Measurements from ENCODE around the gene PHACTR4. TPM values are rescaled to one million over a fixed set of nuclear protein-coding genes. Genes with fewer than 3 reads are reported as not detected.
"Not testable (repeated sequence)": the region's sequence is repeated elsewhere in the genome, so short reads cannot be mapped to it uniquely, and the experiment has no call there.

PHACTR4 gene
- total and polyA plus RNA-seq, 2 of the 8 experiments (the other 6 are each of a cell fraction or from before 2014, with no cell fraction given): 23.7 to 57.8 TPM

DNA sequence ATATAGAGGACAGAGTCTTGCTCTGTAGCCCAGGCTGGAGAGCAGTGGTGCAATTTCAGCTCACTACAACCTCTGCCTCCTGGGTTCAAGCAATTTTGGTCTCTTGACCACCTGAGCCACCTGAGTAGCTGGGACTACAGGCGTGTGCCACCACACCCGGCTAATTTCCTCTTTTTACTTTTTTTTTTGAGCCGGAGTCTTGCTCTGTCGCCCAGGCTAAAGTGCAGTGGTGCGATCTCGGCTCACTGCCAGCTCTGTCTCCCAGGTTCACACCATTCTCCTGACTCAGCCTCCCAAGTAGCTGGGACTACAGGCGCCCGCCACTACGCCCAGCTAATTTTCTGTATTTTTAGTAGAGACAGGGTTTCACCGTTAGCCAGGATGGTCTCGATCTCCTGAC lies 42.1 kb upstream of the PHACTR4 start:
- H2AK5ac ChIP-seq (ENCODE audit: low read depth, low read length); H2BK15ac ChIP-seq (ENCODE audit: low read length); H3K79me1 ChIP-seq (ENCODE audit: low read depth, low read length); H3K18ac ChIP-seq (ENCODE audit: extremely low read depth, low read length); H3K14ac ChIP-seq (ENCODE audit: insufficient read length); H3K56ac ChIP-seq (replicated peaks; ENCODE audit: insufficient read length, low read depth, low read length); H3K9me3 ChIP-seq (ENCODE audit: insufficient read depth in 2 of 2, low read depth in 1 of 2, low read length in 1 of 2); H3K23me2 ChIP-seq (ENCODE audit: low read depth, low read length); H2BK12ac ChIP-seq (ENCODE audit: low read depth, low read length); H2BK5ac ChIP-seq (ENCODE audit: low read depth, low read length); H2BK20ac ChIP-seq (ENCODE audit: low read length); H3K27ac ChIP-seq (ENCODE audit: low read depth, low read length); H3K4me2 ChIP-seq (ENCODE audit: insufficient read depth in 1 of 2, low read depth in 2 of 2, low read length in 2 of 2); H4K91ac ChIP-seq (replicated peaks; ENCODE audit: insufficient read length, low read length); H2AFZ ChIP-seq (ENCODE audit: low read length); H3K9ac ChIP-seq (replicated peaks in 1 of 4; ENCODE audit: extremely low read depth in 1 of 4, low read depth in 3 of 4, low read length in 3 of 4); H3K27me3 ChIP-seq (replicated peaks in 1 of 4; ENCODE audit: control insufficient read depth in 3 of 4, extremely low read depth in 1 of 4, insufficient read depth in 3 of 4, low read length in 3 of 4); H3K79me2 ChIP-seq (ENCODE audit: control insufficient read depth in 1 of 2, insufficient read depth in 2 of 2, low read length in 2 of 2); DNase-seq (ENCODE audit: low read depth in 1 of 2, low spot score in 2 of 2); H4K5ac ChIP-seq (ENCODE audit: insufficient read length, low read depth, low read length); H4K20me1 ChIP-seq (replicated peaks in 1 of 2; ENCODE audit: control insufficient read depth in 1 of 2, insufficient read depth in 2 of 2, low read length in 2 of 2); FAIRE-seq; H4K8ac ChIP-seq (ENCODE audit: extremely low read depth, insufficient read depth, low read length); H3K4me1 ChIP-seq (replicated peaks in 1 of 4; ENCODE audit: control insufficient read depth in 3 of 4, insufficient read depth in 4 of 4, low read length in 3 of 4); H3K4ac ChIP-seq (replicated peaks; ENCODE audit: insufficient read length, low read depth, low read length); H2BK120ac ChIP-seq (replicated peaks; ENCODE audit: low read depth, low read length); H3K4me3 ChIP-seq (ENCODE audit: extremely low read depth in 1 of 4, insufficient read depth in 2 of 4, low read depth in 3 of 4, low read length in 4 of 4); H3K23ac ChIP-seq (ENCODE audit: insufficient read length): not testable (repeated sequence)
- peaks cover under 1 to 12% (median 6%) of the 10 kb centered on the region in 4 experiments; a peak in 4 of 8 replicates for H3K36me3 ChIP-seq (ENCODE audit: control insufficient read depth in 2 of 4, insufficient read depth in 4 of 4, low read length in 3 of 4)
- CTCF ChIA-PET (ENCODE audit: partially characterized antibody): interaction anchor here (0.6 to 3.0 kb wide), 10 partner anchors 10 to 870 kb away, joined by 3 to 14 read pairs (median 4); no protein-coding TSS in a partner anchor
- POLR2A ChIA-PET (ENCODE audit: partially characterized antibody): interaction anchor here (1.2 to 3.6 kb wide), 6 partner anchors 13 to 181 kb away, joined by 5 to 29 read pairs (median 6); partner anchors contain the start of gene SESN2
- WGBS, 2 experiments (ENCODE audit: extremely low coverage in 1 of 2, insufficient coverage in 1 of 2, insufficient read length in 1 of 2, insufficient replicate concordance in 2 of 2, low coverage in 1 of 2, low lambda C conversion rate in 2 of 2, missing lambda C conversion rate in 1 of 2): 84% methylated on average over 9 of the region's 11 CpGs; no CpG with 5 or more reads in 1 of the 2 experiments

All from H1 (cell line).